ENCODE results near the gene OPTC.
"Not testable (repeated sequence)": the region's sequence is repeated elsewhere in the genome, so short reads cannot be mapped to it uniquely, and the experiment has no call there.

OPTC gene

GRCh38 chr1:203464743-203465142, 29.2 kb upstream of the OPTC start:
- DNase-seq (ENCODE audit: low read depth), result no peak
- no peak for TF ChIP-seq CTCF (IDR thresholded peaks at IDR 0.05; ENCODE audit: low read length, missing control alignments)
- no peak overlapping the region for H3K4me3 ChIP-seq (replicated peaks; ENCODE audit: low read depth, low read length)

DNA sequence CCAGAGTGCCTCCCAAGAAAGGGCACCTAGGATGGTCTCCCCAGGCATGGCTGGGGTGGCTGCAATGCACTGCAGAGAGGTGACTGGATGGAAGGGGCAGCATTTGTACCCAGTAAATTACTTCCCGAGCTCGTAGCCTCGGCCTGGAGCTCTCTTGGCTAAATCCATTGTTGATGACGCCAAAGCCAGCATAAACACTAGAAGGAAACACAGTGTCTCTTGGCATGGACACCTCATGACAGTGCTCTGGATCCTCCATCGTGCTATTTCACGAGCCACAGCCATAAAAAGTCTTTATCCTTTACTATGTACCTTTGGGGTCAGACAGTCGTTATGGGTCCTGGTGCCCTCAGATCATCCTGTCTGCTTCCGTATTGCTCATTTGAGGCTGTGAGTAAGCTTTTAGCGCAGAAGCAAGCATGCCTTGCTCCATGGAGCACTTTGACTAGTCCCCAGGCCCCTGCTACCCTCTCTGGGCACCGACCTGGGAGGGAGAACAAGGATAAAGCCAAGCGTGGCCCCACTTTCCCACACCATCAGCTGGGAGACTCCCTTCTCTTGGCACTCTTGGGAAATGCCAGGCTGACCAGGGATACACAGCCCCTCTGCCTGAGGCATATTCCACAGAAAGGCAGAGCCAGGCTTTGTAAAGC, 28.7 kb upstream of the OPTC start:
- TF ChIP-seq CTCF (IDR thresholded peaks at IDR 0.05; ENCODE audit: low read length, missing control alignments), result no peak
- no peak overlapping the region for H3K4me3 ChIP-seq (replicated peaks; ENCODE audit: low read depth, low read length)
- DNase-seq (ENCODE audit: low read depth), result no peak

GRCh38 chr1:203465948-203466347, 28.0 kb upstream of the OPTC start:
- H3K4me3 ChIP-seq (replicated peaks; ENCODE audit: low read depth, low read length), result no peak overlapping the region
- DNase-seq (ENCODE audit: low read depth), result no peak
- no peak for TF ChIP-seq CTCF (IDR thresholded peaks at IDR 0.05; ENCODE audit: low read length, missing control alignments)

DNA sequence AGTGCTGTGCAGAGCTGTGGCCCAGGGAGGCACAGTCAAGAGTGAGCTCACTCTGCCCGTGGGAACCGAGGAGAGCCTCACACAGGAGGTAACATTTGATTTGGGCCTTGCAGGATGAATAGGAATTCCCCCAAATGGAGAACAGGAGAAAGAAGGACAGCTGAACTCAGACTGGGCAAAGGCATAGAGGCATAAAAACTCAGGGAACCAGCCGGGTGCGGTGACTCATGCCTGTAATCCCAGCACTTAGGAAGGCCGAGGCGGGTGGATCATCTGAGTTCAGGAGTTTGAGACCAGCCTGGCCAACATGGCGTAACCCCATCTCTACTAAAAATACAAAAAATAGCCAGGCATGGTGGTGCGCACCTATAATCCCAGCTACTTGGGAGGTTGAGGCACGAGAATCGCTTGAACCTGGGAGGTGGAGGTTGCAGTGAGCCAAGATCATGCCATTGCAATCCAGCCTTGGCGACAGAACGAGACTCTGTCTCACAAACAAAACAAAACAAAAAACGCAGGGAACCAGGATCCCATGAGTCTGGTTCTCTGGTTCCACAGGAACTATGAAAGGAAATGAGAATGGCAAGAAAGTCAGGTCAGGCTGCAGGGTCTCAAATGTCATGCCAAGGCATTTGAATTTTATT, 26.9 kb upstream of the OPTC start:
- H3K4me3 ChIP-seq (replicated peaks; ENCODE audit: low read depth, low read length); DNase-seq (ENCODE audit: low read depth): not testable (repeated sequence)

DNA sequence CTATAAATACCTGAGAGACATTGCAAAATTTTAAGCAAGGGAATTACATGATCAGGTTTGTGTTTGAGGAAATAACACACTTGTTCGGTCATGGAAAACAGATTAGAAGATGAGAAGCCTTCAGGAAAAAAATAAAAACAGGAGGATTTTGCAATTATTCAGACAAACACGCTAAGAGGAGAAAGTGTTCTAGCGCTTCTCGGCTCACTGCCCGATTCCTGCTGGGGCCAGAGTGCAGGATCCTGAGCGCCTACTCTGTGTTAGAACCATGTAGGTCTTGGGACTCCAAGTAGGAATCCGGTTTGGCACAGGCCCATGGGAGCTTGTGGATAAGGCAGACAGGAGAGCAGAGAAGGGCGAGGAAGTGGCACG, 26.4 kb upstream of the OPTC start:
- no peak overlapping the region for H3K4me3 ChIP-seq (replicated peaks; ENCODE audit: low read depth, low read length)
- peak; percentile 58 for DNase-seq (ENCODE audit: low read depth)
- no peak for TF ChIP-seq CTCF (IDR thresholded peaks at IDR 0.05; ENCODE audit: low read length, missing control alignments)

- H3K4me3 ChIP-seq (replicated peaks; ENCODE audit: low read depth, low read length), result no peak overlapping the region
- no peak for DNase-seq (ENCODE audit: low read depth)
- no peak for TF ChIP-seq CTCF (IDR thresholded peaks at IDR 0.05; ENCODE audit: low read length, missing control alignments)
Measured at GRCh38 chr1:203468326-203468725, 25.6 kb upstream of the OPTC start.

- no peak overlapping the region for H3K4me3 ChIP-seq (replicated peaks; ENCODE audit: low read depth, low read length)
- no peak for TF ChIP-seq CTCF (IDR thresholded peaks at IDR 0.05; ENCODE audit: low read length, missing control alignments)
- DNase-seq (ENCODE audit: low read depth), result no peak
Measured at GRCh38 chr1:203470240-203470639, 23.7 kb upstream of the OPTC start.

Measured in fibroblast of pulmonary artery (primary cell).